IPS-NIHi7 (cell line): ENCODE measurements around the gene JPH2.

Experiments
- DNase-seq: peaks from one replicate; pipeline ENCODE4 v3.0.0; 2012; ENCODE audit warnings: mixed read lengths; ENCODE audit errors: extremely low spot score

Gene JPH2

GRCh38 chr20:44075950-44076232 is 111.1 kb downstream of the JPH2 start:
- DNase-seq: no peak

- no peak for DNase-seq
Observed at GRCh38 chr20:44075191-44075949, 111.6 kb downstream of the JPH2 start.

GRCh38 chr20:44074252-44075151 is 112.5 kb downstream of the JPH2 start:
- no peak for DNase-seq

GRCh38 chr20:44073675-44074071 is 113.3 kb downstream of the JPH2 start:
- no peak for DNase-seq

- DNase-seq: no peak
Observed at GRCh38 chr20:44073011-44073674, 113.8 kb downstream of the JPH2 start.

GRCh38 chr20:44072384-44072783 is 114.6 kb downstream of the JPH2 start:
- no peak for DNase-seq

GRCh38 chr20:44071526-44072111 is 115.4 kb downstream of the JPH2 start:
- DNase-seq: no peak

GRCh38 chr20:44071057-44071456 is 115.9 kb downstream of the JPH2 start:
- no peak for DNase-seq

- no peak for DNase-seq
Observed at GRCh38 chr20:44070139-44070900, 116.7 kb downstream of the JPH2 start.

- no peak for DNase-seq
Observed at GRCh38 chr20:44069203-44070011, 117.6 kb downstream of the JPH2 start.

GRCh38 chr20:44068316-44069201 is 118.4 kb downstream of the JPH2 start:
- no peak for DNase-seq

- no peak for DNase-seq
Observed at GRCh38 chr20:44067650-44068081, 119.3 kb downstream of the JPH2 start.

GRCh38 chr20:44066645-44067606 is 120.1 kb downstream of the JPH2 start:
- no peak for DNase-seq

GRCh38 chr20:44065401-44066340 is 121.3 kb downstream of the JPH2 start:
- no peak for DNase-seq

- no peak for DNase-seq
Observed at GRCh38 chr20:44064501-44065400, 122.2 kb downstream of the JPH2 start.
